DND-41 (cell line): Measurements from ENCODE around the gene RPH3AL.

ENCODE experiments used
- ATAC-seq: fragments of 200-7000 bp; cut with Tn5 transposase; 3 replicates; pipeline ENCODE4 v1.9.1; 2021; ENCODE audit warnings: low read depth; ENCODE audit not compliant: insufficient read depth
- DNase-seq: peaks from one replicate; pipeline ENCODE4 v3.0.0-alpha.2; 2020
- H2AFZ ChIP-seq: 2 replicates; pipeline ENCODE4 v1.6.0; 2012; ENCODE audit warnings: low read depth, low read length
- H3K27ac ChIP-seq: 2 replicates; pipeline ENCODE4 v1.5.1; 2012; ENCODE audit warnings: low read length, inconsistent platforms
- H3K27me3 ChIP-seq: fragments of 200-600 bp; sonication (generic); 2 replicates; pipeline ENCODE4 v1.6.0; 2012; ENCODE audit warnings: low read length, mild to moderate bottlenecking, inconsistent platforms; ENCODE audit not compliant: insufficient read depth, poor library complexity
- H3K36me3 ChIP-seq: 2 replicates; pipeline ENCODE4 v1.5.1; 2012; ENCODE audit warnings: low read length, inconsistent platforms; ENCODE audit not compliant: insufficient read depth
- H3K4me1 ChIP-seq: 2 replicates; pipeline ENCODE4 v1.5.1; 2012; ENCODE audit warnings: mild to moderate bottlenecking, low read length; ENCODE audit not compliant: insufficient read depth
- H3K4me2 ChIP-seq: 2 replicates; pipeline ENCODE4 v1.6.0; 2012; ENCODE audit warnings: mild to moderate bottlenecking, moderate library complexity, low read length, inconsistent platforms; ENCODE audit not compliant: insufficient read depth
- H3K4me3 ChIP-seq, 2 experiments: fragments of 200-600 bp in 1 of 2; shearing (Covaris generic) in 1 of 2; 2 replicates each; pipeline ENCODE4 v1.5.1; 2012 to 2016; ENCODE audit warnings: inconsistent platforms in 2 of 2, low read length in 2 of 2, mild to moderate bottlenecking in 2 of 2, low read depth in 1 of 2, moderate library complexity in 1 of 2
- H3K79me2 ChIP-seq: 2 replicates; pipeline ENCODE4 v1.6.0; 2012; ENCODE audit warnings: low read length, inconsistent platforms; ENCODE audit not compliant: insufficient read depth
- H3K9ac ChIP-seq: 2 replicates; pipeline ENCODE4 v1.6.0; 2012; ENCODE audit warnings: low read depth, mild to moderate bottlenecking, inconsistent platforms, low read length, moderate library complexity
- H3K9me3 ChIP-seq: 2 replicates; pipeline ENCODE4 v1.5.1; 2012; ENCODE audit warnings: low read length, moderate library complexity, mild to moderate bottlenecking, inconsistent platforms; ENCODE audit not compliant: insufficient read depth, severe bottlenecking
- H4K20me1 ChIP-seq: 2 replicates; pipeline ENCODE4 v1.6.0; 2012; ENCODE audit warnings: low read length; ENCODE audit not compliant: insufficient read depth
- CTCF ChIP-seq: IDR thresholded peaks from 2 replicates; pipeline ENCODE4 v1.5.1; 2012; ENCODE audit warnings: borderline replicate concordance, low read length, moderate library complexity, mild to moderate bottlenecking; ENCODE audit not compliant: poor library complexity, severe bottlenecking; ENCODE audit errors: extremely low read depth
- EZH2 ChIP-seq: IDR thresholded peaks from 3 replicates; pipeline ENCODE4 v1.6.1; 2012; ENCODE audit warnings: borderline replicate concordance, low read depth, mild to moderate bottlenecking, moderate library complexity, low read length, inconsistent platforms; ENCODE audit not compliant: severe bottlenecking

Gene RPH3AL

GRCh38 chr17:311119-311782, 41.4 kb downstream of the RPH3AL start:
- no peak overlapping the region for H3K4me2 ChIP-seq
- TF ChIP-seq CTCF, result no peak
- no peak for TF ChIP-seq EZH2
- H2AFZ ChIP-seq, result no peak overlapping the region
- peaks cover 12% of the 10 kb centered on the region; the same call in 1 of the 2 replicates for H4K20me1 ChIP-seq
- ATAC-seq, result no peak
- DNase-seq, result no peak
- H3K27me3 ChIP-seq, result no peaks in the 10 kb centered on the region
- H3K9me3 ChIP-seq, result no peaks in the 10 kb centered on the region
- no peaks in the 10 kb centered on the region for H3K36me3 ChIP-seq
- no peak overlapping the region for H3K4me3 ChIP-seq
- H3K79me2 ChIP-seq, result no peaks in the 10 kb centered on the region
- H3K27ac ChIP-seq, result no peak overlapping the region
- H3K4me1 ChIP-seq, result no peaks in the 10 kb centered on the region
- no peak overlapping the region for H3K9ac ChIP-seq

DNA sequence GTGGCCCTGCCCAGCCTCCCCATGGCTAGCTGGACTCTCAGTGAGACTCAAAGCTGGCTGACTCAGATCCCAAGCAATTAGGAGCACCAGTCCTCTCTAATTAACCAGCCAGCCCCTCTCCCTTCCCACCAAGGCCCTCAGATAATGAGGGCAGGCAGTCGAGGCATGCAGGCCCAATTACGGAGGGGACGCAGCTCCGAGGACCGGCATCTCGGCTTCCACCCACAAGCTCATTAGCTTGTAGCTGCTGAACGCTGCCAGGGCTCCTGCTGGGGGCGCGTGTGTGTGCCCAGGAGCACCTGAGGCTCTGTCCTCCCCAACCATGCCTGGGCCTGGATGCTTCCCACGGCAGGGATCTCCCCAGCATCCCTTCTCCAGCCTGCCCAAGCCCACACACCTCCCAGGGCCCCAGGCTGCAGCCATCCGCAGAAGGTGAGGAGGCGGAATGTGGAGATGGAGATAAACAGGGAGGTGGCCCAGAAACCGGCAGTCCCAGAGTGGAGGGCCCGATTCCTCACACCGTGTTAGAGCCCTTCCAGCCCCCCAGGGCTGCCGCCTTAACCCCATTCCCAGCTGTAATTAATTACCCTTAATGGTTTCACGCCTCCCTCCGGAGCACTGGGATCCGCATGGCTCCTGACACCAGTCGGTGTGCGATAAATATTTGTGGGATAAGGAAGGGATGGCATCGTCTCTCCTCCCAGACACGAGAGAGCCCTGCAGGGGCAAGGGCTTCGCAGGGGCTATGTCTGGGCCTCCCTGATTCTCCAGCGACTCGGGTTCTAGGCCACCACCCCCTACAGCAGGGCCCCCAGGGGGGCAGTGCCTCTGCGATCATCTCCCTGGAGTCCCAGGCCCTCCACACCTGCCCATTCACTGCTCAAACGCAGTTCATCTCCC, 42.2 kb downstream of the RPH3AL start:
- H3K4me3 ChIP-seq, result no peak overlapping the region
- no peak for DNase-seq
- no peaks in the 10 kb centered on the region for H3K4me1 ChIP-seq
- no peaks in the 10 kb centered on the region for H3K79me2 ChIP-seq
- H4K20me1 ChIP-seq, result peaks cover 12% of the 10 kb centered on the region; the same call in 1 of the 2 replicates
- H2AFZ ChIP-seq, result no peak overlapping the region
- H3K27me3 ChIP-seq, result no peaks in the 10 kb centered on the region
- no peak for ATAC-seq
- TF ChIP-seq CTCF, result no peak
- TF ChIP-seq EZH2, result no peak
- H3K9ac ChIP-seq, result no peak overlapping the region
- H3K27ac ChIP-seq, result no peak overlapping the region
- H3K4me2 ChIP-seq, result no peak overlapping the region
- H3K9me3 ChIP-seq, result no peaks in the 10 kb centered on the region
- H3K36me3 ChIP-seq, result no peaks in the 10 kb centered on the region

GRCh38 chr17:309361-309888, 43.2 kb downstream of the RPH3AL start:
- H3K9ac ChIP-seq, result no peak overlapping the region
- no peaks in the 10 kb centered on the region for H3K4me1 ChIP-seq
- ATAC-seq, result peak; percentile 74
- H3K4me2 ChIP-seq, result no peak overlapping the region
- H3K4me3 ChIP-seq, result no peak overlapping the region
- peak; percentile 47 for DNase-seq
- no peaks in the 10 kb centered on the region for H3K36me3 ChIP-seq
- H3K27ac ChIP-seq, result no peak overlapping the region
- H2AFZ ChIP-seq, result no peak overlapping the region
- H3K9me3 ChIP-seq, result no peaks in the 10 kb centered on the region
- H4K20me1 ChIP-seq, result peaks cover 12% of the 10 kb centered on the region; the same call in 1 of the 2 replicates
- H3K79me2 ChIP-seq, result no peaks in the 10 kb centered on the region
- H3K27me3 ChIP-seq, result no peaks in the 10 kb centered on the region
- TF ChIP-seq CTCF (peak; percentile 60), EZH2 (no peak)
